Activated B cell treated with CpG ODN at 0.5 μM for 24 hours (primary cell): ENCODE measurements around the gene CACNG4. TPM values are rescaled to one million over a fixed set of nuclear protein-coding genes. Genes with fewer than 3 reads are reported as not detected.

ENCODE experiments used
- ATAC-seq: fragments of 200-7000 bp; cut with Tn5 transposase; one replicate; pipeline ENCODE4 v1.10.0; 2021; ENCODE audit warnings: low read depth, mild to moderate bottlenecking, moderate library complexity
- CTCF ChIA-PET: fragments of 350-600 bp; sonication (Branson Sonifier 250); formaldehyde crosslinking; loops from one replicate; lab custom pipeline; 2021; ENCODE audit warnings: antibody characterized with exemption; lab: Charles Lee
- POLR2A ChIA-PET: fragments of 350-600 bp; sonication (Branson Sonifier 250); formaldehyde crosslinking; loops from one replicate; lab custom pipeline; 2021; ENCODE audit warnings: antibody characterized with exemption; lab: Charles Lee
- DNase-seq: peaks from one replicate; pipeline ENCODE4 v3.0.0; 2022
- H3K27ac Mint-ChIP-seq: one replicate; pipeline ENCODE4 v1.8.0; 2020; ENCODE audit warnings: mixed read lengths
- H3K27me3 Mint-ChIP-seq: one replicate; pipeline ENCODE4 v1.8.0; 2021; ENCODE audit warnings: mixed read lengths
- H3K36me3 Mint-ChIP-seq: one replicate; pipeline ENCODE4 v1.8.0; 2021; ENCODE audit warnings: low read depth, mixed read lengths
- H3K4me1 Mint-ChIP-seq: one replicate; pipeline ENCODE4 v1.8.0; 2021; ENCODE audit warnings: mixed read lengths
- H3K4me3 Mint-ChIP-seq: one replicate; pipeline ENCODE4 v1.8.0; 2020; ENCODE audit warnings: mild to moderate bottlenecking, mixed read lengths
- H3K9me3 Mint-ChIP-seq: one replicate; pipeline ENCODE4 v1.8.0; 2020; ENCODE audit warnings: mixed read lengths
- intact Hi-C: fragments of 100-400 bp; cut with micrococcal nuclease; formaldehyde crosslinking; loops from one replicate; pipeline ENCODE4 v1.15.1; 2024
- total RNA-seq: library from RNA; stranded (reverse); gene quantifications from 2 replicates; pipeline ENCODE4 v1.2.3, GENCODE V29; 2022
- TF ChIP-seq, protein P1 (sequence below): fragments of 200-600 bp; IDR thresholded peaks from one replicate; pipeline ENCODE4 v1.8.0; 2022; ENCODE audit warnings: antibody characterized with exemption, mild to moderate bottlenecking

Gene CACNG4
- total RNA-seq, 1 donor from 2014 or later, result not detected

DNA sequence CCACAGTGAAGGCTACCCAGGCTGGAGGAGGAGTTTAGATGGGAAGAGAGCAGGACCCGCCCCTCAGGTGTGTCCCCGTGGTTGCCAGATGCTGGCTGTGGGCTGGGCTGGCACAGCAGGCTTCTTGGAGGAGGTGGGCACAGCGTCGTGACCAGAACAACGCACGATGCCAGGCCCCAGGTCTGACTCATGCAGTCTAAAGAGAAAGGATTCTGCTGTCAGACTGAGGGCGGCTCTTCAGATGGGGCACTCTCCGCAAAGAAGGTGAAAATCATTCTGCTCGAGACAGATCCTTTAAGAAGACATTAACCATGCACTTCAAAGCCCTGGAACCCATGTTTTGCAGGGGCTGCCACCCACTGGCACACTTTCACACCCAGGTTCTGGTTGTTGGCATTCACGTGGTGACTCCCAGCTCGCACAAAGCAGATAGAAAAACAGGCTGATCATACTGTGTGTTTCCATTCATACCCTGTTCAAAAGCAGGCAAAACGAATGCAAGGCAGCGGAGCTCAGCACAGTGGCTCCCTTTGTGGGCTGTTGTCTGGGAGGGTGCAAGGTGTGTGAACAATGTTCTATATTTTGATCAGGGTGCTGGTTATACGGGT, 19.0 kb downstream of the CACNG4 start:
- CTCF ChIA-PET, result no interaction called here
- intact Hi-C loops, result no loop called here
- H3K27ac Mint-ChIP-seq, result no peak overlapping the region
- TF ChIP-seq, protein P1, sequence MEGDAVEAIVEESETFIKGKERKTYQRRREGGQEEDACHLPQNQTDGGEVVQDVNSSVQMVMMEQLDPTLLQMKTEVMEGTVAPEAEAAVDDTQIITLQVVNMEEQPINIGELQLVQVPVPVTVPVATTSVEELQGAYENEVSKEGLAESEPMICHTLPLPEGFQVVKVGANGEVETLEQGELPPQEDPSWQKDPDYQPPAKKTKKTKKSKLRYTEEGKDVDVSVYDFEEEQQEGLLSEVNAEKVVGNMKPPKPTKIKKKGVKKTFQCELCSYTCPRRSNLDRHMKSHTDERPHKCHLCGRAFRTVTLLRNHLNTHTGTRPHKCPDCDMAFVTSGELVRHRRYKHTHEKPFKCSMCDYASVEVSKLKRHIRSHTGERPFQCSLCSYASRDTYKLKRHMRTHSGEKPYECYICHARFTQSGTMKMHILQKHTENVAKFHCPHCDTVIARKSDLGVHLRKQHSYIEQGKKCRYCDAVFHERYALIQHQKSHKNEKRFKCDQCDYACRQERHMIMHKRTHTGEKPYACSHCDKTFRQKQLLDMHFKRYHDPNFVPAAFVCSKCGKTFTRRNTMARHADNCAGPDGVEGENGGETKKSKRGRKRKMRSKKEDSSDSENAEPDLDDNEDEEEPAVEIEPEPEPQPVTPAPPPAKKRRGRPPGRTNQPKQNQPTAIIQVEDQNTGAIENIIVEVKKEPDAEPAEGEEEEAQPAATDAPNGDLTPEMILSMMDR, result no peak
- no peaks in the 10 kb centered on the region for H3K9me3 Mint-ChIP-seq
- H3K4me1 Mint-ChIP-seq, result no peaks in the 10 kb centered on the region
- H3K4me3 Mint-ChIP-seq, result no peak overlapping the region
- no peaks in the 10 kb centered on the region for H3K36me3 Mint-ChIP-seq
- POLR2A ChIA-PET, result no interaction called here
- DNase-seq, result no peak
- no peak for ATAC-seq
- H3K27me3 Mint-ChIP-seq, result peaks cover 9% of the 10 kb centered on the region

DNA sequence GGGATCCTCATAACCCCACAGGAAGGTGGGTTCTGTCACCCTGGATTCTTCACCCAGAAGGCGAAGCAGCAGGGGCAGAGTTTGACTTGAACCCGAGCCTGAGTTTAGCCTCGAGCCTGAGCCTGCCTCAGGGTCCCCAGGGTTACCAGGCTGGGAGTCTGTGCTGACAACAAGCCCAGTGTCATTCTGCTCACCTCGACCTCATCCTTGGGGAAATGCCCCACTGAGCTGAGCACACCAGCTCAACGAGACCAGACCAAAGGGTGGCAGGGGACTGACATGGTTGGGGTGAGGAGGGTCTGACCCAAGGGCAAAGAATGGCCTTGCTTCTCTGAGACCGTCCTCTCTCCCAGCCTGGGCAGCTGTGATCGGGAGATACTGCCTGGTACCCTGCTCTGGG, 20.2 kb downstream of the CACNG4 start:
- POLR2A ChIA-PET, result no interaction called here
- H3K9me3 Mint-ChIP-seq, result no peaks in the 10 kb centered on the region
- intact Hi-C loops, result no loop called here
- H3K4me3 Mint-ChIP-seq, result no peak overlapping the region
- ATAC-seq, result no peak
- peaks cover 11% of the 10 kb centered on the region for H3K27me3 Mint-ChIP-seq
- no peaks in the 10 kb centered on the region for H3K4me1 Mint-ChIP-seq
- no peak overlapping the region for H3K27ac Mint-ChIP-seq
- TF ChIP-seq, protein P1, result no peak
- H3K36me3 Mint-ChIP-seq, result no peaks in the 10 kb centered on the region
- no peak for DNase-seq
- CTCF ChIA-PET, result no interaction called here

DNA sequence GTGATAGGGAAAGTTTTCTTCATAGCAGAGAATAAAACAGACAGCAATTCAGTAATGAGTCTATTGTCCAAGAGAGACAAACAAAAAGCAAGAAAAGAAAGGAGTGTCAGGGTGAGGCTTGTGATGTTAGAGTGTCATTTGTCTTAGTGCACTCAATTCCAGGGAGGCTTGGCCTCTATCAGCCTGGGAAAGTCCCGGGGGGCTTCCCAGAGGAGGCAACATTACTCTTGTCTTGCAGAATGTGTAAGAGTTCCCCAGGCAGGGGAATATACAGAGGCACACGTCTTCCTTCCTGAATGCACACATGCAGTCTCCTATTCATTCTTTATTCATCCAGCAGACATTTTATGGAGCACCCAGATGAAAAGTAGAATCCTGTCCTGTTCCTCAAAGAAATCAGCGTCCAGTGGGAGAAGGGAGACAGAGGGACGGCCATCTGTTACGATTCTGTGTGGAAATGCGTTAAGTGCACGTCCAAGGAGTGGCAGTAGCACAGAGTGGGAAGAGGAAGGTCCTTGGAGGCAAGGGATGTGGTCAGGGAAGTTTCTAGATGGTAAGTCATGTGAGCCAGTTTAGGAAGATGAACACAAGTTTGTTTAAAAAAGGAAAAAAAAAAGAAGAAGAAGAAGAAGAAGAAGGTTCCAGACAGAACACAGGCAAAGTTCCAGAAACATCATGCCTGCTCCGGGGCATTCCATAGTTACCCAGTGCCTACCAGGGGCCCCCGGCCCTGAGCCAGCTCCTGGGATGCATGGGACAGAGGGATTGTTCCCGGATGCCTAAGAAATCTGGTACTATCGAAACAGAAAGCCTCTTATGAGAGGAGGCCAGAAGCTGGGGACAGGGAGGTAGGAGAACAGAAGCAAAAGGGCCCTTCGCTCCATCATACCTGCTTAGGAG, 21.1 kb downstream of the CACNG4 start:
- ATAC-seq, result no peak

DNA sequence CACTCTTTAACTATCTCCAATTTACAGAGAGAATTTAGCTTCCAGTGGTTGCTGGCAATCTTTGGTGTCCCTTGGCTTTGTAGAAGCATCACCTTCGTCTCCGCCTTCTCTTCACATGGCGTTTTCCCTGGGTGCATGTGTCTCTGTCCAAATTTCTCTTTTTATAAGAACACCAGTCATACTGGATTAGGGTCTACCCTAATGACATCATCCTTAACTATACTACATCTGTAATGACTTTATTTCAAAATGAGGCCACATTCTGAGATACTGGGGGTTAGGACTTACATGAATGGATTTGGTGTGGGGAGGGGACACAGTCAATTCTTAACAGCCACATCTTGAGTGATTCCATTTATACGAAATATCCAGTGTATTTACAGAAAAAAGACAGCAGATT, 22.2 kb downstream of the CACNG4 start:
- Mint-ChIP-seq H3K9me3 (no peaks in the 10 kb centered on the region), H3K4me1 (no peaks in the 10 kb centered on the region), H3K36me3 (no peaks in the 10 kb centered on the region), H3K4me3 (no peak overlapping the region), H3K27me3 (peaks cover 6% of the 10 kb centered on the region), H3K27ac (no peak overlapping the region)
- POLR2A ChIA-PET, result no interaction called here
- TF ChIP-seq, protein P1, result no peak
- DNase-seq, result no peak
- intact Hi-C loops, result no loop called here
- no peak for ATAC-seq
- CTCF ChIA-PET, result no interaction called here

More for the DNA sequence above, 21.1 kb downstream of the CACNG4 start:
- Mint-ChIP-seq H3K4me1 (no peaks in the 10 kb centered on the region), H3K9me3 (no peaks in the 10 kb centered on the region), H3K27ac (no peak overlapping the region), H3K27me3 (peaks cover 8% of the 10 kb centered on the region), H3K36me3 (no peaks in the 10 kb centered on the region), H3K4me3 (no peak overlapping the region)
- ChIA-PET POLR2A (no interaction called here), CTCF (no interaction called here)
- no peak for DNase-seq
- TF ChIP-seq, protein P1, result no peak
- intact Hi-C loops, result no loop called here

DNA sequence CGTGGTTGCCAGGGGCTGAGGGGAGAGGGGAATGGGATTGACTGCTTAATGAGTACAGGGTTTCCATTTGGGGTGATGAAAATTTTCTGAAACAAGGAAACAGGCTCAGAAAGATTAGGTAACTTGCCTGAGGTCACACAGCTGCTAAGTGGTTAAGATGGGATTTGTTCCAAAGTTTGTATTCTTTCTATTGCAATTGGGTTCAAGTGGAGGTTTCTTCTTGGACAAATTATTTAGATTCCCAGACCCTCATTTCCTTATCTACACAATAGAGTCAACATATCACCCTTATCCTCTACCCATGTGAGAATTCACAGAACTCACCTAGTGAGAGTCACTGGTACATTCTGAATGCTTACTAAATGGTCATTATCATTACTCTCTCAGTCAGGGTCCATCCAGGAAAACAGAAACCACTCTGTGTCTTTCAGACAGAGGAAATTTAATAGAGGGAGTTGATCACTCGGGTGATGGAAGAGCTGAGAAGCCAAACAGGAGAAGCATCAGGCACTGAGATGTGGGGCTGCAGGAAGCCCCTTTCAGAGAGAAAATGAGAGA, 22.6 kb downstream of the CACNG4 start:
- Mint-ChIP-seq H3K27me3 (peaks cover 6% of the 10 kb centered on the region), H3K36me3 (no peaks in the 10 kb centered on the region), H3K9me3 (no peaks in the 10 kb centered on the region), H3K27ac (no peak overlapping the region), H3K4me3 (no peak overlapping the region), H3K4me1 (no peaks in the 10 kb centered on the region)
- TF ChIP-seq, protein P1, result no peak
- CTCF ChIA-PET, result no interaction called here
- no peak for DNase-seq
- POLR2A ChIA-PET, result no interaction called here
- intact Hi-C loops, result no loop called here
- ATAC-seq, result no peak
